HepG2 (cell line): Measurements from ENCODE around the gene CISD3. TPM values are rescaled to one million over a fixed set of nuclear protein-coding genes. Genes with fewer than 3 reads are reported as not detected.
A peak's percentile ranks its signal among the peaks of the same experiment; 100 is the strongest.

ENCODE experiments used
- ARNTL ChIP-seq: sonication (generic); formaldehyde crosslinking; IDR thresholded peaks from 2 replicates; pipeline ENCODE4 v1.4.0; 2020; ENCODE audit warnings: mild to moderate bottlenecking, missing genetic modification reagents
- CSRNP2 ChIP-seq: sonication (generic); formaldehyde crosslinking; conservative IDR thresholded peaks from 2 replicates; pipeline ENCODE4 v1.8.0; 2022; ENCODE audit warnings: low read depth, missing genetic modification reagents
- HOMEZ ChIP-seq: IDR thresholded peaks from 2 replicates; pipeline ENCODE4 v1.6.1; 2016; ENCODE audit warnings: low read depth
- ONECUT2 ChIP-seq: sonication (generic); formaldehyde crosslinking; IDR thresholded peaks from 2 replicates; pipeline ENCODE4 v1.4.0; 2020; ENCODE audit warnings: missing genetic modification reagents
- U2AF1 ChIP-seq: fragments of 200-400 bp; formaldehyde crosslinking; optimal IDR thresholded peaks from 2 replicates; pipeline ENCODE3; 2017; ENCODE audit warnings: mild to moderate bottlenecking, low read depth, low read length
- ZFP1 ChIP-seq: IDR thresholded peaks from 2 replicates; pipeline ENCODE4 v1.6.1; 2016
- ZNF343 ChIP-seq: sonication (generic); formaldehyde crosslinking; IDR thresholded peaks from 2 replicates; pipeline ENCODE4 v1.4.0; 2020; ENCODE audit warnings: mild to moderate bottlenecking, missing genetic modification reagents
- ZNF547 ChIP-seq: sonication (generic); formaldehyde crosslinking; IDR thresholded peaks from 2 replicates; pipeline ENCODE4 v1.5.1; 2020; ENCODE audit warnings: mild to moderate bottlenecking, missing genetic modification reagents
- ZNF766 ChIP-seq: sonication (generic); formaldehyde crosslinking; IDR thresholded peaks from 2 replicates; pipeline ENCODE4 v1.5.0; 2020; ENCODE audit warnings: missing genetic modification reagents, borderline replicate concordance
- polyA plus RNA-seq, 8 experiments: library from polyadenylated mRNA; depleted of rRNA in 3 of 8; stranded (reverse) in 7 of 8; unstranded in 1 of 8; fragments of >200 nt; fragmentation: Illumina TruSeq in 4 of 8; extraction: Trizol in 4 of 8; gene quantifications; 2 replicates each; pipeline versions ENCODE4 v1.2.1 to v1.2.3, GENCODE V29; 2011 to 2016; ENCODE audit warnings: low read depth in 4 of 8, missing spikeins in 1 of 8, mixed read lengths in 1 of 8; ENCODE audit not compliant: insufficient read depth in 1 of 8
- total RNA-seq, 5 experiments: library from RNA; depleted of rRNA; stranded (reverse); fragments of >200 nt; fragmentation: Illumina TruSeq; extraction: Trizol; gene quantifications; 2 replicates each; pipeline ENCODE4 v1.2.3, GENCODE V29; 2016; ENCODE audit warnings: low read depth in 1 of 5
- TF ChIP-seq, protein P1 (sequence below): sonication (generic); formaldehyde crosslinking; IDR thresholded peaks from 2 replicates; pipeline ENCODE4 v1.4.0; 2020; ENCODE audit warnings: missing genetic modification reagents
- TF ChIP-seq, protein P2 (sequence below): sonication (generic); formaldehyde crosslinking; IDR thresholded peaks from 2 replicates; pipeline ENCODE4 v1.4.0; 2020; ENCODE audit warnings: mild to moderate bottlenecking, missing genetic modification reagents
- TF ChIP-seq, protein P3 (sequence below): IDR thresholded peaks from 2 replicates; pipeline ENCODE4 v1.6.1; 2016; ENCODE audit warnings: missing compliant biosample characterization, missing genetic modification reagents, borderline replicate concordance

The CISD3 gene
- total and polyA plus RNA-seq, 2 of the 13 experiments (the other 11 are each of a cell fraction or from before 2014, with no cell fraction given), result 30.0 to 34.1 TPM

GRCh38 chr17:38749223-38750043 lies 19.3 kb downstream of the CISD3 start (continued):
- TF ChIP-seq ARNTL, result peak; percentile 68; the same call in 1 of the 2 replicates
- TF ChIP-seq ZFP1 (CRISPR knock-in tag), result peak; percentile 27; the same call in 1 of the 2 replicates
- peak; percentile 82 for TF ChIP-seq ZNF766 (CRISPR knock-in tag)
- peak; percentile 48 for TF ChIP-seq U2AF1
- TF ChIP-seq, protein P1, sequence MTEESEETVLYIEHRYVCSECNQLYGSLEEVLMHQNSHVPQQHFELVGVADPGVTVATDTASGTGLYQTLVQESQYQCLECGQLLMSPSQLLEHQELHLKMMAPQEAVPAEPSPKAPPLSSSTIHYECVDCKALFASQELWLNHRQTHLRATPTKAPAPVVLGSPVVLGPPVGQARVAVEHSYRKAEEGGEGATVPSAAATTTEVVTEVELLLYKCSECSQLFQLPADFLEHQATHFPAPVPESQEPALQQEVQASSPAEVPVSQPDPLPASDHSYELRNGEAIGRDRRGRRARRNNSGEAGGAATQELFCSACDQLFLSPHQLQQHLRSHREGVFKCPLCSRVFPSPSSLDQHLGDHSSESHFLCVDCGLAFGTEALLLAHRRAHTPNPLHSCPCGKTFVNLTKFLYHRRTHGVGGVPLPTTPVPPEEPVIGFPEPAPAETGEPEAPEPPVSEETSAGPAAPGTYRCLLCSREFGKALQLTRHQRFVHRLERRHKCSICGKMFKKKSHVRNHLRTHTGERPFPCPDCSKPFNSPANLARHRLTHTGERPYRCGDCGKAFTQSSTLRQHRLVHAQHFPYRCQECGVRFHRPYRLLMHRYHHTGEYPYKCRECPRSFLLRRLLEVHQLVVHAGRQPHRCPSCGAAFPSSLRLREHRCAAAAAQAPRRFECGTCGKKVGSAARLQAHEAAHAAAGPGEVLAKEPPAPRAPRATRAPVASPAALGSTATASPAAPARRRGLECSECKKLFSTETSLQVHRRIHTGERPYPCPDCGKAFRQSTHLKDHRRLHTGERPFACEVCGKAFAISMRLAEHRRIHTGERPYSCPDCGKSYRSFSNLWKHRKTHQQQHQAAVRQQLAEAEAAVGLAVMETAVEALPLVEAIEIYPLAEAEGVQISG (CRISPR knock-in tag), result peak; percentile 95
- TF ChIP-seq, protein P2, sequence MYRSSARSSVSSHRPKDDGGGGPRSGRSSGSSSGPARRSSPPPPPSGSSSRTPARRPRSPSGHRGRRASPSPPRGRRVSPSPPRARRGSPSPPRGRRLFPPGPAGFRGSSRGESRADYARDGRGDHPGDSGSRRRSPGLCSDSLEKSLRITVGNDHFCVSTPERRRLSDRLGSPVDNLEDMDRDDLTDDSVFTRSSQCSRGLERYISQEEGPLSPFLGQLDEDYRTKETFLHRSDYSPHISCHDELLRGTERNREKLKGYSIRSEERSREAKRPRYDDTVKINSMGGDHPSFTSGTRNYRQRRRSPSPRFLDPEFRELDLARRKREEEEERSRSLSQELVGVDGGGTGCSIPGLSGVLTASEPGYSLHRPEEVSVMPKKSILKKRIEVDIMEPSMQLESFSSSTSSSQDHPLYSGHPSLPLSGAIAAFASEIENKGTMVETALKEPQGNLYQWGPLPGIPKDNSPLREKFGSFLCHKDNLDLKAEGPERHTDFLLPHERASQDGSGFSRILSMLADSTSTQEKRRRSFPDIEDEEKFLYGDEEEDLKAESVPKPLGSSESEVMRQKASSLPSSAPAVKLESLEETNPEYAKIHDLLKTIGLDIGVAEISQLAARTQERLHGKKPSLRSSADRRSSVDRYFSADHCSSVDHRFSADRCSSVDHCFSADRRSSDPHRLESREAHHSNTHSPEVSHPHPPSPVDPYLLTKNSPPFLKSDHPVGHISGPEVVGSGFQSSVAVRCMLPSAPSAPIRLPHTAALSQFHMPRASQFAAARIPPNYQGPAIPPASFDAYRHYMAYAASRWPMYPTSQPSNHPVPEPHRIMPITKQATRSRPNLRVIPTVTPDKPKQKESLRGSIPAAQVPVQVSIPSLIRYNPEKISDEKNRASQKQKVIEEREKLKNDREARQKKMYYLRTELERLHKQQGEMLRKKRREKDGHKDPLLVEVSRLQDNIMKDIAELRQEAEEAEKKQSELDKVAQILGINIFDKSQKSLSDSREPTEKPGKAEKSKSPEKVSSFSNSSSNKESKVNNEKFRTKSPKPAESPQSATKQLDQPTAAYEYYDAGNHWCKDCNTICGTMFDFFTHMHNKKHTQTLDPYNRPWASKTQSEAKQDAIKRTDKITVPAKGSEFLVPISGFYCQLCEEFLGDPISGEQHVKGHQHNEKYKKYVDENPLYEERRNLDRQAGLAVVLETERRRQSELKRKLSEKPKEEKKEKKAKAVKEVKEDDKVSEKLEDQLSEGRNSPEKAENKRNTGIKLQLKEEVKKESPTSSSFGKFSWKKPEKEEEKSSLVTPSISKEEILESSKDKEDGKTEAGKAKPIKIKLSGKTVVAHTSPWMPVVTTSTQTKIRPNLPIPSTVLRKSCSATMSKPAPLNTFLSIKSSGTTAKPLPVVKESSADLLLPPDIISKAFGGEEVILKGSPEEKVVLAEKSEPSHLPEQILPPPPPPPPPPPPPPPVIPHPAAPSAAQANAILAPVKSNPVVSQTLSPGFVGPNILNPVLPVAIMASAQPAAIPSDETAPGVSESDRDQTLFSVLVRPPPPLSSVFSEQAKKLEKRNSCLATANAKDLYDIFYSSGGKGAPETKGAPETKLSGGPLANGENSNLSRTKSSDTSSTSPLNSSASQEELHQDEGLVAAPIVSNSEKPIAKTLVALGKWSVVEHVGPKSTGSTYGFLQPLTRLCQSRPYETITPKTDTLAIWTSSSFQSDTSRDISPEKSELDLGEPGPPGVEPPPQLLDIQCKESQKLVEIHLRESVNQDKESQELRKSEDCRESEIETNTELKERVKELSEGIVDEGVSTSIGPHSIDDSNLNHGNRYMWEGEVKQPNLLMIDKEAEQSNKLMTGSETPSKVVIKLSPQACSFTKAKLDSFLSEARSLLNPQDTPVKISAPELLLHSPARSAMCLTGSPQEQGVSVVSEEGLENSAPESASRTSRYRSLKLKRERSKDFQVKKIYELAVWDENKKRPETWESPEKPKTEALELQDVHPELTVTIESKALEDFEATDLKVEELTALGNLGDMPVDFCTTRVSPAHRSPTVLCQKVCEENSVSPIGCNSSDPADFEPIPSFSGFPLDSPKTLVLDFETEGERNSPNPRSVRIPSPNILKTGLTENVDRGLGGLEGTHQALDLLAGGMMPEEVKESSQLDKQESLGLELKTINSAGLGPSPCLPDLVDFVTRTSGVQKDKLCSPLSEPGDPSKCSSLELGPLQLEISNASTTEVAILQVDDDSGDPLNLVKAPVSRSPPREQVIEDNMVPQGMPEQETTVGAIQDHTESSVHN (CRISPR knock-in tag), result peak; percentile 13; the same call in 1 of the 2 replicates
- TF ChIP-seq, protein P3, sequence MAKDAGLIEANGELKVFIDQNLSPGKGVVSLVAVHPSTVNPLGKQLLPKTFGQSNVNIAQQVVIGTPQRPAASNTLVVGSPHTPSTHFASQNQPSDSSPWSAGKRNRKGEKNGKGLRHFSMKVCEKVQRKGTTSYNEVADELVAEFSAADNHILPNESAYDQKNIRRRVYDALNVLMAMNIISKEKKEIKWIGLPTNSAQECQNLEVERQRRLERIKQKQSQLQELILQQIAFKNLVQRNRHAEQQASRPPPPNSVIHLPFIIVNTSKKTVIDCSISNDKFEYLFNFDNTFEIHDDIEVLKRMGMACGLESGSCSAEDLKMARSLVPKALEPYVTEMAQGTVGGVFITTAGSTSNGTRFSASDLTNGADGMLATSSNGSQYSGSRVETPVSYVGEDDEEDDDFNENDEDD, result peak; percentile 97
- peak; percentile 77; the same call in 1 of the 2 replicates for TF ChIP-seq ZNF343
- 0 out of 2 replicates have a peak, but pooled peaks have one; percentile 19 for TF ChIP-seq ONECUT2 (CRISPR knock-in tag)
- peak; percentile 95 for TF ChIP-seq ZNF547 (CRISPR knock-in tag)
- peak; percentile 72; the same call in 1 of the 2 replicates for TF ChIP-seq HOMEZ (CRISPR knock-in tag)
- peak; percentile 76; the same call in 1 of the 2 replicates for TF ChIP-seq CSRNP2 (CRISPR knock-in tag)
